Hematopoietic multipotent progenitor cell (in vitro differentiated cells): Measurements from ENCODE around the gene HOTAIR. TPM values are rescaled to one million over a fixed set of nuclear protein-coding genes. Genes with fewer than 3 reads are reported as not detected.
A peak's percentile ranks its signal among the peaks of the same experiment; 100 is the strongest.

Source experiments
- DNase-seq, 3 donors: peaks; one replicate each; pipeline ENCODE4 v3.0.0-alpha.2; 2011 to 2015; ENCODE audit warnings: low read depth in 2 of 3, low spot score in 2 of 3
- total RNA-seq: library from RNA; depleted of rRNA; stranded (reverse); fragments of >200 nt; gene quantifications from one replicate; pipeline ENCODE4 v1.2.3, GENCODE V29; 2012

The HOTAIR gene
- total RNA-seq, 1 donor: not detected

GRCh38 chr12:53950437-53950773, 24.3 kb downstream of the HOTAIR start:
- no peak for DNase-seq

GRCh38 chr12:53949631-53950436, 24.9 kb downstream of the HOTAIR start:
- DNase-seq: no peak

- no peak for DNase-seq
Observed at GRCh38 chr12:53948650-53949593, 25.8 kb downstream of the HOTAIR start.

- DNase-seq: no peak
Observed at GRCh38 chr12:53947743-53948142, 27.0 kb downstream of the HOTAIR start.

- DNase-seq: no peak
Observed at GRCh38 chr12:53944907-53945847, 29.6 kb downstream of the HOTAIR start.

- no peak for DNase-seq
Observed at GRCh38 chr12:53944209-53944608, 30.5 kb downstream of the HOTAIR start.

GRCh38 chr12:53942467-53942997, 32.2 kb downstream of the HOTAIR start:
- DNase-seq: no peak

GRCh38 chr12:53941750-53942149, 33.0 kb downstream of the HOTAIR start:
- DNase-seq: no peak

- DNase-seq: no peak
Observed at GRCh38 chr12:53941187-53941586, 33.6 kb downstream of the HOTAIR start.

- no peak for DNase-seq
Observed at GRCh38 chr12:53940443-53941014, 34.2 kb downstream of the HOTAIR start.

GRCh38 chr12:53939141-53940108, 35.3 kb downstream of the HOTAIR start:
- no peak for DNase-seq

- peak in 2 of 3 donors; percentile 52 to 54 for DNase-seq
Observed at GRCh38 chr12:53938326-53939140, 36.2 kb downstream of the HOTAIR start, which contains the start of gene HOXC13. Gene HOXC13, plus strand, starts transcription at chr12:53938831. Its CDS starts 76 bp downstream, at chr12:53938907.

- DNase-seq: no peak
Observed at GRCh38 chr12:53937596-53938325, 37.0 kb downstream of the HOTAIR start.

- no peak for DNase-seq
Observed at GRCh38 chr12:53937099-53937498, 37.7 kb downstream of the HOTAIR start.

- no peak for DNase-seq
Observed at GRCh38 chr12:53935383-53936341, 39.1 kb downstream of the HOTAIR start.

- no peak for DNase-seq
Observed at GRCh38 chr12:53932915-53933314, 41.8 kb downstream of the HOTAIR start.
